Muscle of back (tissue), 11 donors: ENCODE measurements around the gene PTPRN2. TPM values are rescaled to one million over a fixed set of nuclear protein-coding genes. Genes with fewer than 3 reads are reported as not detected.

Experiments used
- DNase-seq, 3 donors: peaks; one replicate each; pipeline versions ENCODE4 v3.0.0 to v3.0.0-alpha.2; 2013
- polyA plus RNA-seq, 10 donors: library from polyadenylated mRNA; unstranded; fragments of 120-200 nt; gene quantifications; one replicate each; pipeline ENCODE4 v1.2.1, GENCODE V29; 2013; ENCODE audit not compliant: insufficient read length in 10 of 10

PTPRN2 gene
- polyA plus RNA-seq, 10 donors = 1.8 to 3.1 (median 2.1) TPM

DNA sequence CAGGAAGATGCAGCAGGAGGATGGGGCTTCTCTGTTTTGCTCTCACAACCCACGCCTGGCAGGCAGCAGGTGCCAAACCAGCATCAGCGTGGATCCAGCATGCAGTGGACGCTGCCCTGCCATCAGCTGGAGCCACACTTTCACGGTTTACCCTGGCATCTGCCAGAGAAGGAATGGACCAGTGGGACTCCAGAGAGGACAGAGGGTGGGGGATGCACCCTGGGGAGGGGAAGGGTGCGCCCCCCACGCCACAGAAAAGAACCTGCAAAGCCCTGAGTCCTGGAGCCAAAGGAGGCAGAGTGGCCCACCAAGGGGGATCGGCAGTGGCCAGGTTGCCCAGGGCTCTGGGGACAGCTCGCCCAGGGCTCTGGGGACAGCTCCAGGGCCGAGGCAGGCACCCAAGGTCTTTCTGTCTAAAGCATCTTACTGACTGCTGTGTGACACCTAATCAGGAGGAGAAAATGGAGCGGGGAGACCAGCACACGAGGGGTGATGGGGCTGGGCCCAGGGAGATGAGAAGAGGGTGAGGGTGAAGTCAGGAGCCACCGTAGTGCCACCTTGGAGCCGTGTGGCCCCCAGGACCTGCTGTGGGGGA is 1025.7 kb downstream of the PTPRN2 start:
- DNase-seq = no peak

GRCh38 chr7:157561523-157561785 is 1026.2 kb downstream of the PTPRN2 start:
- DNase-seq = no peak

DNA sequence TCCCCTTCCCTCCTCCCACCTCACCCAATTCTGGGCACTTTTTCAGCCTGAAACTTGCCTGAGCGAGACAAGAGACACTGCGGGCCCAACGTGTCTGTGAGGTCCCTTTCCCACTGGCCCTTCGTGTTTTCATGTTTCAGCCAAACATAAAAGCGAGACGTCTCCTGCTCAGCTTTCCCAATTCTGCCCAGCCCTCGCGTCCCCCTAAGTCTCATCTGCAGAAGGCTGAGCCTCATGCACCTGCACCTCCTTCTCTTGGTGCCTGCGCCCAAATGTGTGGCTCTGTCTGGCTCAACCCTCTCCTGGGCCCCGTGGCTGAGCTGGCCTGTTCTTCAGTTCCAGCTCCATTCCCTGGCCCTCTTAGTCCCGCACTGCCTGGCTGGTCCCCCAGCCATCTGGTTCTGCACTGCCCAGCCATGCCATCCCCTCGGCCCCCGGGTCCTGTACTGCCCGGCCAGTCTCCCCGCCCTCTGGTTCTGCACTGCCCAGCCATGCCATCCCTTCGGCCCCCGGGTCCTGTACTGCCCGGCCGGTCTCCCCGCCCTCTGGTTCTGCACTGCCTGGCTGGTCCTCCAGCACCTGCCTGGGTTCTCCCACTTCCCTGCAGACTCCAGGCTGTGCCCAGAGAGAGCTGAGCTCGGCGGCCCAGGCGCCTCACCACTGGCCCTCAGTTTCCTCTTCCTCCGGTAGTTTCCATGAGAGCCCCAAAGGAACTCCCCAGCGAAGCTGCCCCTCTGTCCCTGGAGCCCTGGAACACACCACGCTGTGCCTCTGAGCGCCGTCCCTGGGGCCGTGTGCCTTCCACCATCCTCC is 1026.7 kb downstream of the PTPRN2 start:
- DNase-seq = no peak

DNA sequence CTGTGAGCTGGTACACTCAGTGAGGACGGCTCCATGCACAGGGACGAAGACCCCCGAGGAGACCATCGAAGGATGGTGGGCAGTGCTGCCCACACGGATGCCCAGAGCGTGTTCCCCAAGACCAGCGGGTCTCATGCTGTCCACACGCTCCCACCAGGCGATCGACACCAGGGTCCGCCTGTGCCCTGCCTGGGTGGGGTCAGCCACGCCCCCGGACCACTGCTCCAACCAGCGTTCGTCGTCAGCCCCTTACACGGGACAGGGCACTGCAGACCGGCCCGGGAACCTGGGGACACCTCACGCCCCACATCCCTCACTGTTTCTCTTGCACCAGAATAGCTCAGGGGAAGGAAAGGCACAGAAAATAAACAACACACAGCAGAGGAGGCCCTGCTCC is 1027.4 kb downstream of the PTPRN2 start:
- no peak for DNase-seq

DNA sequence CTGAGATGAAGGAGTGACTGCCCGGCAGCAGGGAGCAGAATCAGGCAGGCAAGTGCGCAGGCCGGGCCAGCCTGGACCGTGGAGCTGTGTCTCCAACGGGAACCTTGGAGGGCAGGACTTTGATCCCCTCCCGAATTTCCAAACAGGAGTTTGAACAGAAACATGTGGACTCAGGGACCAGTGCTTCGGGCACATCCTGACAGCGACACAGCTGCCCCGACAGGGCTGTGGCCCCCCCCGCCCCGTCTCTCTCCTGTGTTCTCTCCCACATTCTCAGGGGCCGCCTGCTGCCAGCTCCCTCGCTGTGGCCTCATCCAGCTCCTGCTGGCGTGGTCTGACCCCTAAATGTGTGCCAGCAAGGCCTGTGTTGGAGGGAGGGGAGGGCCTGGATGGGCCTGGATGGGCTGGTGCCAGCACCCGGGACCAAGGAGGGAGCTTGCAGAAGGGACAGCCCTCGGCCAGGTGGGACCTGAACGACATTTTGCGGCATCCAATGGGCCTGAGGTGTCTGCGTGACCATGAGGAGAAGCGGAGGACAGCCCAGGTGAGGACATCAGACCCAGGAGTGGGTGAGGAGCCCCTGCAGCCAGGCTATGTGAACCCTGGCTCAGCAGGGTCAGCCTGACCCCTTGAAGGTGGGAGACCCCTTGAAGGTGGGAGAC is 1027.9 kb downstream of the PTPRN2 start:
- no peak for DNase-seq

DNA sequence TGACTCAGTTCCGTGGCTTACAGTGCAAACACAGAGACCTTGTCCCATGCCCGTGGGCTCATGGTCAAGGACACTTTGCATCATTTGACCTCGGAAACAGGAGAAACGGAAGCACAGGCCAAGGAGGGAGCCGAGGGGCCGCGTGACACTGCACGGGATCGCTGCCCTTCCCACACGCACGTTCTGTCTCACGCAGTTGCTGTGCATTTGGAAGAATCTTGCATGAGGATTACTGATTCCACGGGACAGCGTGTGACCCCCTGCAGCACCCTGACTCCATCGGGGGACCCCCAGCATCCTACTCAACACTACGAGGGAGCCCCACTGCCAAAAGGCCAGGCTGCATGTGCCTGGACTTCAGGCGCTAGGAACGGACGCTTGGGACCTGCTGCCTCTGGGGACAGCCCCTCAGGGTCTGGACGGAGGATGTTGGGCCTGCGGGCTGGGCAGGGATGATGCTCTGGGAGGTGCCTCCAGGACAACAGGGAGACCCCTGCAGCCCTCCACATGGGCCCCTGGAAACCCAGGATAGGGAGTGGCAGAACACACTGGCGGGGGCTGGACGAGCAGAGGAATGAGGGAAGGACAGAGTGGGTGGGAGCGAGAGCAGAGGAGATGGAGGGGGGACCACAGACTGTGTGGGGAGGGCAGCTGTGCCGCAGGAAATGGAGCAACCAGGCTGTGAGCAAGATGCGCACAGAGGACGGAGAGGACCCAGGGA is 1028.6 kb downstream of the PTPRN2 start:
- DNase-seq = no peak

GRCh38 chr7:157558516-157558874 is 1029.1 kb downstream of the PTPRN2 start:
- no peak for DNase-seq

DNA sequence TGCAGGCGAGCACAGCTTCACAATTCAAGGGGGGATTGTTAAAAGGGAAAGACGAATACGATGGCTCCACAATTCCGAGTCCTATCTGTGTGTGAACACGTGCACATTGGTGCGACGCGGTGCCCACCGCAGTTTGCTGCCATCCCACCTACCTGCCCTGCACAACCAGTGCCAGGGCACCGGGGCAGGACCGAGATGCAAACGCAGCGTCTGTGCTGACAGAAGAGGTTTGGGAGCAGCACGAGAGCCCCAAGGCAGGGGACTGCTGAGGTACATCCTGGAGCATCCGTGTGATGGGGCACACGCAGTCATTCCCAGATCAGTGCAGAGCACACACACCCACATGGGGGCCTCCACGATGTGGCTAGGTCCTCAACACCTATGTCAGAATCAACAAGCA is 1029.6 kb downstream of the PTPRN2 start:
- no peak for DNase-seq

- DNase-seq = no peak
Measured at GRCh38 chr7:157557263-157557662, 1030.4 kb downstream of the PTPRN2 start.

GRCh38 chr7:157556642-157556944 is 1031.0 kb downstream of the PTPRN2 start:
- no peak for DNase-seq

DNA sequence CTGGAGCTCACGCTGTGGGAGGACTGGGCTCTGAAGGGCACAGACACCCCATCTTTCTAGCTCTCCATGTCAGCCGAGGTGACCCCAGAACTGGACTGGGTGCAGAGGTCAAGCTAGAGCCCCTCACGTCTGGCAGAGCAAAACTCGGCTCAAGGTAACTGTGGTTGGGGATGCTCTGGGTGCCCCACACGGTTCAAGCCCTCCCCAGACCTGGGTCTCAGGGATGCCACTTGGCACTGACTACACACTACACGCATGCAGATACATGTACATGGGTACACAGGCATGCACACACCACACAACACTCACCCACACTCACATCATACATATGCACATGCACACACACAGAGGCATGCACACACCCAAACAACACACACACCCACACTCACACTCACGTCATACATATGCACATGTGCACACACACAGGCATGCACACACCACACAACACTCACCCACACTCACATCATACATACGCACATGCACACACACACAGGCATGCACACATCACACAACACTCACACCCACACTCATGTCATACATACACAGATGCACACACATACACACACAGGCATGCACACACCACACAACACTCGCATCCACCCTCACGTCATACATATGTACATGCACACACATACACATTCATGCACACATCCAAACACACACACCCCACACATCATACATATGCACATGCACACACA is 1031.5 kb downstream of the PTPRN2 start:
- DNase-seq = no peak

- DNase-seq = peak in 2 of 3 donors; percentile 16 to 21
Measured at GRCh38 chr7:157555313-157555712, 1032.3 kb downstream of the PTPRN2 start.

DNA sequence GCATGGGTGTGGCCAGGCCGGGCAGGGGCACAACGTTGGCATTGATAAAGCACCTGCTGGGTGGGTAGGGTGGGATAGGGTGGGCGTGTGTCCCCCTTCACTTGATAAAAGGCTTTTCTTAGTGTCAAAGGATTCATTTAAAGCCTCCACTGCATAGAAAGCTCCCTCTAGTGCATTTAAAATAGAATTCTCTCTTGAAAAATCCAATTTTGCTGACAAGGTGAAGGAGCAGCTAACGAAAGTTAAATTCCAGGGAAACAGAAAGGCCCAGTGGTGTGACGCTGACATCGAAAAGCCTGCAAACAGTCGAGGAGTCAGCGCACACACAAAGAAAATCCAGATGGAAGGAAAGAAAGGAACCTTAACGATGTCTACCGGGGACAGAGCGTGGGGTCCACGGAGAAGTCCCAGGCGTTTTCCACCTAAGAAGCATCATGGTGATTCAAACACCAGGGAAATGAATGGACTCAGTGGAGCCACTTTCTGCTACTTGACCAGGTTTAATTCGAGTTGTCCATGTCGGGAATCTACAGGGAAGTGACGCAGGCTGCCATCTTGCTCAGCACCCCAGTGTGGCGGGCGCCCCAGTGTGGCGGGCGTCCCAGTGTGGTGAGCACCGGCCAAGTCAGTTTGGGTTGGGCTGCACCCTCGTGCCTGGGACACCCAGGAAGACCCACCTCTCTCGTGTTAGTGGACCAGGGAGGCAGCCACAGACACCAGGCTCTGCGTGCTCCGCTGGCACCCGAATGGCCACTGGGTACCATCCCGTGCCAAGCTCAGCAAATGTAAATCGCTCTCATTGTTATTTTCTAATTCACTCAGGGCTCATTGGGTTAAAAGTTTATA is 1033.0 kb downstream of the PTPRN2 start:
- no peak for DNase-seq

GRCh38 chr7:157553256-157553655 is 1034.4 kb downstream of the PTPRN2 start:
- no peak for DNase-seq

- no peak for DNase-seq
Measured at GRCh38 chr7:157552295-157552993, 1035.2 kb downstream of the PTPRN2 start.

GRCh38 chr7:157551325-157552070 is 1036.1 kb downstream of the PTPRN2 start:
- no peak for DNase-seq

DNA sequence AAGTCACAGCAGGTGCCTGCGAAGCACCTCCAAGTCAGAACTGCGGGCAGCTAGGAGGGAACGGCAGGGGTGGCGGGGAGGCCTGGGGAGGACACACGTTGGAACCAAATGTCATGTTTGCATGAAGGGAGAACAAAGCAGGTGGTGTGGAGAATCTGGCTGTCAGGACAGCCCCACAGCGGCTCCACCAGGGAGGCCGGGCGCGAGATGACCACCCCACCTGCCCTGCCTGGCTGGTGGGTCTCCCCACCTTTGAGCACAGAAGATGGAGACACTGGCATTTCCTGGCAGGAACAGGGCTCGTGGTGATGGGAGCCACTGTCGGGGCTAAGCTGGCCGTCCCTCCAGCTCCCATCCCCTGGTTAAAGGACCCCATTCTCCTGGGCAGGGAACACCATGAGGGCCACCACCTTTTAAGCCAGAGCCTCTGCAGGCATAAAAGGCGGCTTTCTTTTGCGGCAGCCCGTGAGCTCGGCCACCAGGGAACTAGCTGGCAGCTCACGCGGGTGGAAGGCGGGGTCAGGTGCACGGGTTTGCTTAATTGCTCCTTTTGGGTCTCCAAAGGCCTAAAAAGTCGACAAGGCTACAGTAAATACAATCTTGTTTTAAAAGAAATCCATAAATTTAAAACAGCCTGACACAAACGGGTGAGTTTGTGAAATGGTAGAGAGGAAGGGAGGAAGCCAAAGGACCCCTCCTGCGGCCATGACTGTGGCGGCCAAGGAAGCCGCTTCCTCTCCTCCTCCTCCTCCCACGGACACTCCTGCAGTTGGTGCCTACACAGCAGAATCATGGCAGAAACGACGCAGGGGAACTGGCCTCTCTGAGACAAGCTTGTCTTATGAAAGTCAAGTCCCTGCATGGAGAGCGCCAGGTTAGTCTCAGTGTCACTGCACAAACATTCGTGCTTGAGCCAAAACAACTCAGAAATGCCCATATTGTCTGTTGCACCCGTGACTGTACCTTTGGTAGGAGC is 1037.0 kb downstream of the PTPRN2 start:
- no peak for DNase-seq

GRCh38 chr7:157549612-157550299 is 1037.9 kb downstream of the PTPRN2 start:
- no peak for DNase-seq
